T-helper 2 cell (primary cell): Measurements from ENCODE around the gene NRP1.

ENCODE experiments used
- DNase-seq, 5 experiments: peaks; one replicate each; pipeline versions ENCODE4 v3.0.0 to v3.0.0-alpha.2; 2012 to 2022

NRP1 gene

GRCh38 chr10:33257439-33258080 lies 76.9 kb downstream of the NRP1 start:
- DNase-seq: no peak

GRCh38 chr10:33256458-33256857 lies 78.0 kb downstream of the NRP1 start:
- DNase-seq: no peak

GRCh38 chr10:33254556-33255160 lies 79.8 kb downstream of the NRP1 start:
- DNase-seq: no peak

GRCh38 chr10:33253411-33253810 lies 81.1 kb downstream of the NRP1 start:
- no peak for DNase-seq

- DNase-seq: peak in 1 of 5 experiments; percentile 48
These were observed 81.7 kb downstream of the NRP1 start for GRCh38 chr10:33252794-33253203.

GRCh38 chr10:33252324-33252723 lies 82.1 kb downstream of the NRP1 start:
- DNase-seq: no peak

- DNase-seq: no peak
These were observed 84.7 kb downstream of the NRP1 start for GRCh38 chr10:33249659-33250345.

- DNase-seq: no peak
These were observed 85.3 kb downstream of the NRP1 start for GRCh38 chr10:33249137-33249536.

- peak in 2 of 5 experiments; percentile 64 to 80 for DNase-seq
These were observed 85.8 kb downstream of the NRP1 start for GRCh38 chr10:33248638-33249037.

- DNase-seq: no peak
These were observed 87.1 kb downstream of the NRP1 start for GRCh38 chr10:33247221-33247922.

GRCh38 chr10:33245343-33245742 lies 89.1 kb downstream of the NRP1 start:
- DNase-seq: no peak

- DNase-seq: no peak
These were observed 90.0 kb downstream of the NRP1 start for GRCh38 chr10:33244354-33244967.

- DNase-seq: no peak
These were observed 90.8 kb downstream of the NRP1 start for GRCh38 chr10:33243703-33244102.

- no peak for DNase-seq
These were observed 91.5 kb downstream of the NRP1 start for GRCh38 chr10:33242931-33243330.

GRCh38 chr10:33241351-33241750 lies 93.1 kb downstream of the NRP1 start:
- no peak for DNase-seq

- no peak for DNase-seq
These were observed 93.5 kb downstream of the NRP1 start for GRCh38 chr10:33240931-33241330.

- DNase-seq: no peak
These were observed 94.2 kb downstream of the NRP1 start for GRCh38 chr10:33240258-33240657.

- no peak for DNase-seq
These were observed 95.2 kb downstream of the NRP1 start for GRCh38 chr10:33239257-33239656.

GRCh38 chr10:33238643-33239042 lies 95.8 kb downstream of the NRP1 start:
- DNase-seq: no peak

- no peak for DNase-seq
These were observed 96.5 kb downstream of the NRP1 start for GRCh38 chr10:33237736-33238624.

GRCh38 chr10:33236916-33237315 lies 97.6 kb downstream of the NRP1 start:
- DNase-seq: no peak

- no peak for DNase-seq
These were observed 98.5 kb downstream of the NRP1 start for GRCh38 chr10:33235951-33236350.
